ENCODE measurements around the gene SULT2B1.

The SULT2B1 gene

GRCh38 chr19:48600679-48601417 lies 48.9 kb downstream of the SULT2B1 start:
- DNase-seq (ENCODE audit: low read depth): no peak

GRCh38 chr19:48603001-48603400 lies 51.0 kb downstream of the SULT2B1 start:
- no peak for DNase-seq (ENCODE audit: low read depth)

GRCh38 chr19:48603449-48603848 lies 51.5 kb downstream of the SULT2B1 start:
- DNase-seq (ENCODE audit: low read depth): no peak

- no peak for DNase-seq (ENCODE audit: low read depth)
Observed at GRCh38 chr19:48603850-48604249, 51.9 kb downstream of the SULT2B1 start.

- no peak for DNase-seq (ENCODE audit: low read depth)
Observed at GRCh38 chr19:48606463-48607358, 54.7 kb downstream of the SULT2B1 start, which contains the start of gene SPACA4. SPACA4 (plus strand) TSS chr19:48606742; CDS start chr19:48606979, 237 bp downstream.

- DNase-seq (ENCODE audit: low read depth): no peak
Observed at GRCh38 chr19:48607359-48607755, 55.4 kb downstream of the SULT2B1 start.

- DNase-seq (ENCODE audit: low read depth): no peak
Observed at GRCh38 chr19:48608798-48609263, 56.9 kb downstream of the SULT2B1 start.

- no peak for DNase-seq (ENCODE audit: low read depth)
Observed at GRCh38 chr19:48609571-48610108, 57.7 kb downstream of the SULT2B1 start.

GRCh38 chr19:48611872-48612271 lies 59.9 kb downstream of the SULT2B1 start:
- no peak for DNase-seq (ENCODE audit: low read depth)

GRCh38 chr19:48613024-48613851 lies 61.3 kb downstream of the SULT2B1 start:
- no peak for DNase-seq (ENCODE audit: low read depth)

GRCh38 chr19:48613852-48614435 lies 62.0 kb downstream of the SULT2B1 start:
- DNase-seq (ENCODE audit: low read depth): no peak

- DNase-seq (ENCODE audit: low read depth): no peak
Observed at GRCh38 chr19:48614436-48615230, 62.7 kb downstream of the SULT2B1 start, which contains the start of gene FAM83E. FAM83E (minus strand) TSS chr19:48615076; CDS start chr19:48613372, 1,704 bp downstream.

GRCh38 chr19:48615231-48616040 lies 63.5 kb downstream of the SULT2B1 start:
- no peak for DNase-seq (ENCODE audit: low read depth)

GRCh38 chr19:48616041-48616436 lies 64.1 kb downstream of the SULT2B1 start:
- DNase-seq (ENCODE audit: low read depth): no peak

GRCh38 chr19:48616491-48617056 lies 64.6 kb downstream of the SULT2B1 start:
- DNase-seq (ENCODE audit: low read depth): no peak

- DNase-seq (ENCODE audit: low read depth): no peak
Observed at GRCh38 chr19:48617146-48617937, 65.4 kb downstream of the SULT2B1 start.

GRCh38 chr19:48618278-48618915 lies 66.4 kb downstream of the SULT2B1 start:
- DNase-seq (ENCODE audit: low read depth): no peak
